ENCODE data around the gene CDH15.

Gene CDH15

GRCh38 chr16:89140401-89140800 lies 31.1 kb upstream of the CDH15 start:
- no peak for DNase-seq (ENCODE audit: low read depth in 4 of 4, low spot score in 1 of 4)

GRCh38 chr16:89140981-89141883 lies 30.3 kb upstream of the CDH15 start:
- DNase-seq (ENCODE audit: low read depth in 4 of 4, low spot score in 1 of 4), result no peak

GRCh38 chr16:89141884-89142267 lies 29.7 kb upstream of the CDH15 start:
- DNase-seq (ENCODE audit: low read depth in 4 of 4, low spot score in 1 of 4), result no peak

- DNase-seq (ENCODE audit: low read depth in 4 of 4, low spot score in 1 of 4), result no peak
Measured at GRCh38 chr16:89142474-89143195, 28.9 kb upstream of the CDH15 start.

GRCh38 chr16:89143201-89143741 lies 28.3 kb upstream of the CDH15 start:
- no peak for DNase-seq (ENCODE audit: low read depth in 4 of 4, low spot score in 1 of 4)

DNA sequence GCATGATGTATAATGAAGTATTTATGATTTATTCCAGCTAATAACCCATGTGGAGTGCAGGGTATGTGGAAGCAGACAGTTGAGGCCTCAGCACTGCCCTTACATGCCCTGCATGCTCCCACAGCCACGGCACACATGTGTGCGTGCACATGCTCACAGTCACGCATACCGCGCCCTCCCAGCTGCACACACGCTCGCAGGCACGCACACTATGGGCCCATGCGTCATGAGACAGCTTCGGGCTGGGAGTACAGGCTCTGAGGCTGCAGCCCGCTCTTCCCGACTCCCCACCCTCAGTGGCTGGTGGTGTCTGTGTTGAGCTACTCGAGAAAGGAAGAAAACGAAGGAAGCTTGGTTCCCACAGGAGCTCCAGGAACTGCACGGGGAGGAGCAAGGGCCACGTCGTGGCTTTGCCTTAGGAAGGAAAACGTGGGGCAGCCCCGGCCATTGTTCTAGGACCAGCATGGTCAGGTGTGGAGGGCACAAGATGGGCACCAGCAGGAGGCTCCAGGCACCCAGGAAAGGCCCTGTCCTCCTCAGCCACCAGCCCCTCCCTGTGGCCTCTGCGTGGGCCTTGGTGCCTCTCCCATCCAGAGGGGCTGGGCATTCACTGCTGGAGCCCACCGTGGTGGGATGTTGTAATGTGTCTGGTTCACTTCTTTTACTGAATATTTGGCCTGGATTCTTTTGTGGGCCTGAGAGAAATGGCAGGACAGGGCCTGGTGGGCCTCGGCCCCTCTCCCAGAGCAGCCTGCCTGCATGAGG lies 27.5 kb upstream of the CDH15 start:
- DNase-seq (ENCODE audit: low read depth in 4 of 4, low spot score in 1 of 4), result no peak

DNA sequence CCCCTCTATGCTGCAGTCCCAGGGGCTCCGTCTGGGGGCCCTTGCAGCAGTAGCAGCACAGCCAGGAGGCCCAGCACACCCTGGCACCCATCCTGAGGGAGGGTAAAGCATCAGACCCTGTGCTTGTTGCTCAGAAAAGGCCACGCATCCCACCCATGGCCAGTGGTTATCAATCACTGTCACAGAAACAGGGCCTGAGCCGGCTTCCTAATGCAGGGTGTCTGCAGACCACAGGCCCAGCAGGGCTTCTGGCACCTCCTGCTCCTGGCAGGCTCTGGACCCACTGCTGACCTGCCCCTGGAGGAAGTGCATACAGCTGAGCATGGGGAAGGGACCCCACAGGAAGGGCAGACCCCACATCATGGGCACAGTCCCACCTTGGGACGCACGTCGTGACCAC lies 26.9 kb upstream of the CDH15 start:
- DNase-seq (ENCODE audit: low read depth in 4 of 4, low spot score in 1 of 4), result no peak

DNA sequence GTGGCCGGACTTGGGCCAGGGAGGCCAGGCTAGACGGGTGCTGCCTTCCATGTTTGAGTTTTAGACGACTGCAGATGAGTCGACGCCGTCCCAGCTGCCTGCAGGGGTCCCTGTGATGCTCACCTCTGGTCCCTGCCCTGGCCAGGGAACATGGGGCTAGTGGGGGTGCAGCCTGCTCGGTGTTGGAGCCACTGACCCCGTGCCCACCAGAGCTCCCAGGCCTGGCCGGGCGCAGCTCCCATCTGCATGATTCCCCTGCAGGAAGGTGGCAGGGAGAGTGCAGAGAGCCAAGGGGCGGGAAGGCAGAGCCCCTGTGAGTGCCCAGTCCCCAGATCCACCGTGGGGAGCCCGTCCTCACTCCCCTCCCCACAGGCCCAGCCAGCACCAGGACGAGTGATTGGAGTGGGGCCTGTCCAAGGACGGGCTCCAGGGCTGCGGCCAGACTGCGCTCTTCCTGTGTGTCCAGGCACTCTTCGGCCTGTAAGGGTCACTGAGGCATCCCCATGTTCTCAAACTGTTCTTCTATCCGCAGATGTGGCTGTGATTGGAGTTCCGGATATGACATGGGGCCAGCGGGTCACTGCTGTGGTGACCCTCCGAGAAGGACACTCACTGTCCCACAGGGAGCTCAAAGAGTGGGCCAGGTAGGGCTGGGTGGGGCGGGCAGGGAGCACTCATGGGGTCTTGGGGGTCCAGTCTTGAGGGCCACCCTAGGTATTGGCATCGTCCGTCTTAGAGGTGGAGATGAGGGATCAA lies 26.0 kb upstream of the CDH15 start:
- DNase-seq (ENCODE audit: low read depth in 4 of 4, low spot score in 1 of 4), result no peak

DNA sequence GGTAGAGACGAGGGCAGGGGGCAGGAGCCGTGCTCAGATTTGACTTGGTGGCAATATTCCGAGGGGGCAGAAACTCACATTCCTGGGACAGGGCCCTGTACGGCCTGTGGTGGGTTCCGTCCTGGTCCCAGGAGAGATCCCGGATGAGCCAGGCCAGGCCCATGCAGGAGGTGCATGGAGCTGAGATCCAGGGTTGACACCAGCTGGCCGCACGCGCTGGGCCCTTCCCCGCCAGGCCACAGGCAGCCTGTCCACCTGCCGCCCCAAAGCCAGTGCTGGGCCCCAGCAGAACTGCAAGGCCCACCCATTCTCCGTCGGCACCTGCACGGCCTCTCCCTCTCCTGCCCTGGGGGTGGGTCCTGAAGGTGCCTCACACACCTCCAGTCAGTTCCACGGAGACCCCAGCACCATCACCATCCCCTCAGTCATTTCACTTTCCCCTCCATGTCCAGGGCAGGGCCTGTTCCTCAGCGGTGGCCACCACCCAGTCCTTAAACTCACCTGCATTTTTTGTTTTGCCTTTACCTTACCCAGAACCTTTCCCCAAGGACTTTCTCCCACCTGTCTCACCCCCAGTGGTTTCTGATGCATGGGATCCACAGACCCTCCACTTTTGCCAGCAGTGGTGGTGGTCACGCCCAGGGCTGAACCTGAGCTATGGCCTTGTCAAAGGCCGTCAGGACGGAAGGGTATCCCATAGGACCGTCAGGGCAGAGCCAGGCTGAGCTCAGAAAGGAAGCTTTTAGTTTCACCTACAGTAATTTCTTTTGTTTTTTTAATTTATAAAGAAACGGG lies 25.1 kb upstream of the CDH15 start:
- DNase-seq (ENCODE audit: low read depth in 4 of 4, low spot score in 1 of 4), result no peak

DNA sequence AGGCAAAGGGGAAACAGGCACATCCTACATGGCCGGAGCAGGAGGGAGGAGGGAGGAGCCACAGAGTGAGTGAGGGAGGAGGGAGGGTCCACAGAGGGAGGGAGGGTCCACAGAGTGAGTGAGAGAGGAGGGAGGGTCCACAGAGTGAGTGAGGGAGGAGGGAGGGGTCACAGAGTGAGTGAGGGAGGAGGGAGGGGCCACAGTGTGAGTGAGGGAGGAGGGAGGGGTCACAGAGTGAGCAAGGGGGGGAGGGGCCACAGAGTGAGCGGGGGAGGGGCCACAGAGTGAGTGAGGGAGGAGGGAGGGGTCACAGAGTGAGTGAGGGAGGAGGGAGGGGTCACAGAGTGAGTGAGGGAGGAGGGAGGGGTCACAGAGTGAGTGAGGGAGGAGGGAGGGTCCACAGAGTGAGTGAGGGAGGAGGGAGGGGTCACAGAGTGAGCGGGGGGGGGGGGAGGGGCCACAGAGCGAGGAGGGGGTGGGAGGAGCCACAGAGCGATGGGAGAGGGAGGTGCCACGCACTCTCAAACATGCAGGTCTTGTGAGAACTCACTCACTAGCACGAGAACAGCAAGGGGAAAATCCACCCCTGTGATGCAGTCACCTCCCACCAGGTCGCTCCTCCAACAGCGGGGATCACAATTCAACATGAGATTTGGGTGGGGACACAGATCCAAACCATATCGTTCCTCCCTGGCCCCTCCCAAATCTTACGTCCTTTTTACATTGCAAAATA lies 24.3 kb upstream of the CDH15 start:
- DNase-seq (ENCODE audit: low read depth in 4 of 4, low spot score in 1 of 4), result no peak

DNA sequence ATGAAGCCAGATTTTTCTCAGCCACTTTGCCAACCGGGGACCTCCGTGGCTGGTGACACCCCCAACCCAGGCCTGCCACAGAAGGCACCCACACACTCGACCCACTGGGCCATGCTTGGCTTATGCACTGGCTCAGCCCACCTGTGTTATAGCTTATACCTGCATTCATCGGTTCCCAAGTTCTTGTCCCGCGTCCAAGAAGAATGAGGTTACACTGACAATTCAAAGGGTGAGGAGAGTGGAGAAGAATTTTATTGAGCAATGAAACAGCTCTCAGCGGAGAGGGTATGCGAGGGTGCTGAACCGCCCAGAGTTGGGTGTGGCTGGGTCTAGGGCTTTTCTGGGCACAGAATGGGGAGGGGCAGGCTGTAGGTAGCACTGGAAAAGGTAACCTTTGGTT lies 22.2 kb upstream of the CDH15 start:
- no peak for DNase-seq (ENCODE audit: low read depth in 4 of 4, low spot score in 1 of 4)

DNA sequence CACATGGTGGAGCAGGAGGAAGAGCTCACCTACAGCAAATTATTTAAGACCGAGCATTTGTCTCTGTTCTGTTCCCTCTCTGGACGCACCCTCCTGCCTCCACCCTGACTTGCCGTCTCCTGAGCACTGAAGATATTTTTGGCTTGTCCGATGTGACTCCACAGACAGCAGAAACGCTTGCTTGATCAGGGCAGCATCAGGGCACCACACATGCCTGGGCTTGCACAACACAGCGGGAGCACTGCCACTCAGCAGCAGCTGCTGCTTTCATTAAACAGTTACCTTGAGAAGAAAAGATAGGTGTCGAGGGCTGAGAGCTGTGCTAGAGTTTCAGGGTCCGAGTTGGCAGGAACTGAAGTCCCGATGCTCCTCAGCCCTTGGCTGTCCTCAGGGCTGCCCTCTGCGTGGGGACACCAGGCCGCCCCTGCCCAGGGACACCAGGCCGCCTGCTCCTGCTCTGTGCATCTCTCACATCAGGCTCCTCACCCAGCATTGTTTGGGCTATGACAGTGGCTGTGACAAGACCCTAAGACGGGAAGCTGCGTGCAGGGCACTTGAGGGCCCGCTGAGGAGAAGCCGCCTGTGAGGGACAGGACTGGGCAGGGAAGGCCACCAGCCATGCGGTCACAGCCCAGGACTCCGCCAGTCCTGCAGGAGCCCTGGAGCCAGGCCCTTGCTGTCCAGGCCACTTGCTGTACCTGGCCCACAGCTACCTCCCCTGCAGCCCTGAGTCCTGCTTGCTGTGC lies 21.3 kb upstream of the CDH15 start:
- no peak for DNase-seq (ENCODE audit: low read depth in 4 of 4, low spot score in 1 of 4)

DNA sequence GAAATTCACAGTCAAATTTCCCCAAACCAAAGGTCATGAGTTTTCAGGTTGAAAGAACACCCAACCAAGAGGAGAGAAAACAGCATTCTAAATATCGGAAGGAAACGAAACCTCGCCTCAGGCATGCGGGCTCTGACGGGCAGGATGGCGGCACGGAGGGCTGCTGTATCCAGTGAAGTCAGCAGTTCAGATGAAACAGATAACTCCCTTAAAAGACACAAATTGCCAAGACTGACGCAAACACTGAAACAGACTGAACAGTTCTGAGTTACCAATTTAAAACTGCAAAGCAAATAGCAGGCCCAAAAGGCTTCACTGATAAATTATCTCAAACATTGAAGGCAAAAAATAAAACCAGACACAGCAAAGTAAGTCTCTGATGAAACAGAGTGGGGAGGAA lies 20.6 kb upstream of the CDH15 start:
- DNase-seq (ENCODE audit: low read depth in 4 of 4, low spot score in 1 of 4), result no peak

DNA sequence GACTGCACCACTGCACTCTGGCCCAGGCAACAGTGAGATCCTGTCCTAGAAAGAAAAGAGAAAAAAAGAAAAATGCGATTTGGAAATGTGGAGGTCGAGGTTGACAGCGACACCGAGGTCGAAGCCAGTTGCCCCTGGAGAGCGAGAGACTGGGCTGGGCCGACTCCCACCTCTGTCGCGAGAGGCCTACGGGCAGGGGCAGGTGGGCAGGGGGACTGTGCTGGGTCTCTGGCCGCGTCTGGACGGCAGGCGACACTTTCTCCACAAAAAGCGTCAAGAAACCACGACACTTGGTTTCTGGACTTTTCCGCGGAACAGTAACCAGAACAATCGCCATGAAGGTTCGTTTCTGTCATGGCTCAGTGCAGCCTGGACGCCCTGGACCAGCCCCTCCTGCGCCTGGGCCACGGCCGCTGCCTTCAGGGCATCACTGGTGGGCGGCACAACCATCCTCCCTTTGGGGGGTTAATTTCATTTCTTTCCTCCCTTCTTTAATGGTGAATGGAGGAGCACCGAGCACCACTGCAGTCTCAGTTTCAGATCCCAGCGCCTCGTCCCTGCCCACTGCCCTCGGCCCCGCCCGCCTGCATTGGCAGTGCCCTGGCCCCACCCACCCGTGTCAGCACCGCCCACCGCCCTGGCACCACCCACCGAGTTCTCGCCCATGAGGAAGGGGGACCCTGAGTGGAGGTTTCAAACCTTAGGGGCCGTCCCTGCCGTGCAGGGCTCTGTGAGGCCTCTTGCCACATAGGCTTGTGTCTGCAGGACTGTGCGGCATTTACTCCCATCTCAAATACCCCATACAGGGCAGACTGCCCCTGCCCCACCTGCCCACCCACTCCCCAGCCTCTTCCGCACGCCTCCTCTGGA lies 18.5 kb upstream of the CDH15 start:
- no peak for DNase-seq (ENCODE audit: low read depth in 4 of 4, low spot score in 1 of 4)

DNA sequence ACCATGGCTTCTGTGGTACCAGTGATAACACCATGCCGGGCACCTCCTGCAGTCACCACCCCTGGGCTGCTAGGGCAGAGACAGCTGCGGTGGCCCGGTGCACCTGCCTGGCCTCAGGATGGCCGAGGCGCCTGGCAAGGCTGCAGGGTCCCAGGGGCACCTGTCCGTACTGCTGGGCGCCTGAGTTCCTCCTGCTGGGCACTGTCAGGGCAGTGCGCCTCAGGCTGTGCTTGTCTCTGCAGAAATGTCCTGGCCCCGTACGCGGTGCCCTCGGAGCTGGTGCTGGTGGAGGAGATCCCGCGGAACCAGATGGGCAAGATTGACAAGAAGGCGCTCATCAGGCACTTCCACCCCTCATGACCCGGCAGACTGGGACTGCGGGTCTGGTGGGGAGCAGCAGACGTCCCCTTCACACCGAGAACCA lies 17.7 kb upstream of the CDH15 start:
- no peak for DNase-seq (ENCODE audit: low read depth in 4 of 4, low spot score in 1 of 4)

- DNase-seq (ENCODE audit: low read depth in 4 of 4, low spot score in 1 of 4), result no peak
Measured at GRCh38 chr16:89154390-89155183, 17.0 kb upstream of the CDH15 start.

- no peak for DNase-seq (ENCODE audit: low read depth in 4 of 4, low spot score in 1 of 4)
Measured at GRCh38 chr16:89155184-89155679, 16.3 kb upstream of the CDH15 start.
